Gastroesophageal sphincter (tissue), 4 donors: Measurements from ENCODE around the gene TMC1. TPM values are rescaled to one million over a fixed set of nuclear protein-coding genes. Genes with fewer than 3 reads are reported as not detected.
"Not testable (repeated sequence)": the region's sequence is repeated elsewhere in the genome, so short reads cannot be mapped to it uniquely, and the experiment has no call there.

Experiments
- ATAC-seq: fragments of 150-250 bp; one replicate; pipeline ENCODE4 v1.9.1; 2016; ENCODE audit warnings: mild to moderate bottlenecking, moderate library complexity
- H3K27ac ChIP-seq, 4 donors: fragments of 200-600 bp; sonication (generic) in 3 of 4; 1 replicate in 3 of 4; 2 replicates in 1 of 4; pipeline ENCODE4 v1.5.1; 2016 to 2019
- H3K27me3 ChIP-seq: fragments of 200-600 bp; sonication (generic); one replicate; pipeline ENCODE4 v1.5.1; 2019
- H3K36me3 ChIP-seq, 2 donors: fragments of 200-600 bp; sonication (generic); one replicate each; pipeline ENCODE4 v1.5.1; 2019; ENCODE audit warnings: control low read depth in 1 of 2
- H3K4me1 ChIP-seq, 3 donors: fragments of 200-600 bp; sonication (generic); 1 replicate in 2 of 3; 2 replicates in 1 of 3; pipeline ENCODE4 v1.5.1; 2016 to 2019; ENCODE audit warnings: control low read depth in 2 of 3
- H3K4me3 ChIP-seq, 2 donors: fragments of 200-600 bp; sonication (generic); one replicate each; pipeline ENCODE4 v1.5.1; 2019; ENCODE audit warnings: mild to moderate bottlenecking in 1 of 2, moderate library complexity in 1 of 2
- H3K9me3 ChIP-seq, 3 donors: fragments of 200-600 bp; sonication (generic); one replicate each; pipeline ENCODE4 v1.5.1; 2017 to 2019; ENCODE audit warnings: control low read depth in 2 of 3
- EP300 ChIP-seq: sonication (generic); formaldehyde crosslinking; IDR thresholded peaks from one replicate; pipeline ENCODE4 v1.6.1; 2017; ENCODE audit warnings: antibody characterized with exemption, mild to moderate bottlenecking
- POLR2A ChIP-seq, 2 donors: fragments of 450-650 bp; IDR thresholded peaks; one replicate each; pipeline ENCODE4 v1.6.1; 2017; ENCODE audit warnings: antibody characterized with exemption in 2 of 2, mild to moderate bottlenecking in 2 of 2, moderate library complexity in 1 of 2
- POLR2AphosphoS5 ChIP-seq: sonication (generic); formaldehyde crosslinking; IDR thresholded peaks from one replicate; pipeline ENCODE4 v1.6.1; 2017; ENCODE audit warnings: antibody characterized with exemption
- WGBS, 2 donors: methylation state at CpG; one replicate each; pipeline ENCODE4 v1.1.5; 2018; ENCODE audit warnings: low coverage in 1 of 2; 5-methylcytosine and 5-hydroxymethylcytosine counted together
- total RNA-seq, 4 donors: library from RNA; depleted of rRNA; stranded (reverse); fragments of >200 nt; gene quantifications; one replicate each; pipeline ENCODE4 v1.1.0, GENCODE V29; 2016
- TF ChIP-seq, protein P1 (sequence below), 4 experiments: fragments of 200-600 bp in 2 of 4; fragments of 450-650 bp in 2 of 4; sonication (generic) in 1 of 4; IDR thresholded peaks; one replicate each; pipeline ENCODE4 v1.5.1; 2017 to 2019; ENCODE audit warnings: antibody characterized with exemption in 4 of 4, mild to moderate bottlenecking in 2 of 4, moderate library complexity in 2 of 4

TMC1 gene
- total RNA-seq, 4 donors from 2014 or later: not detected

GRCh38 chr9:72856972-72857623, 335.7 kb downstream of the TMC1 start:
- Histone ChIP-seq H3K27ac (peak overlapping the region in 1 of 4 donors; percentile 7), H3K4me1 (peaks cover 2 to 19% (median 4%) of the 10 kb centered on the region in 3 donors), H3K4me3 (no peak overlapping the region), H3K27me3 (no peaks in the 10 kb centered on the region), H3K9me3 (no peaks in the 10 kb centered on the region), H3K36me3 (no peaks in the 10 kb centered on the region)
- WGBS, 2 donors: 48 to 58% methylated on average over 8 of the region's 8 CpGs
- ATAC-seq: peak; percentile 65
- TF ChIP-seq EP300: no peak
- TF ChIP-seq, protein P1, sequence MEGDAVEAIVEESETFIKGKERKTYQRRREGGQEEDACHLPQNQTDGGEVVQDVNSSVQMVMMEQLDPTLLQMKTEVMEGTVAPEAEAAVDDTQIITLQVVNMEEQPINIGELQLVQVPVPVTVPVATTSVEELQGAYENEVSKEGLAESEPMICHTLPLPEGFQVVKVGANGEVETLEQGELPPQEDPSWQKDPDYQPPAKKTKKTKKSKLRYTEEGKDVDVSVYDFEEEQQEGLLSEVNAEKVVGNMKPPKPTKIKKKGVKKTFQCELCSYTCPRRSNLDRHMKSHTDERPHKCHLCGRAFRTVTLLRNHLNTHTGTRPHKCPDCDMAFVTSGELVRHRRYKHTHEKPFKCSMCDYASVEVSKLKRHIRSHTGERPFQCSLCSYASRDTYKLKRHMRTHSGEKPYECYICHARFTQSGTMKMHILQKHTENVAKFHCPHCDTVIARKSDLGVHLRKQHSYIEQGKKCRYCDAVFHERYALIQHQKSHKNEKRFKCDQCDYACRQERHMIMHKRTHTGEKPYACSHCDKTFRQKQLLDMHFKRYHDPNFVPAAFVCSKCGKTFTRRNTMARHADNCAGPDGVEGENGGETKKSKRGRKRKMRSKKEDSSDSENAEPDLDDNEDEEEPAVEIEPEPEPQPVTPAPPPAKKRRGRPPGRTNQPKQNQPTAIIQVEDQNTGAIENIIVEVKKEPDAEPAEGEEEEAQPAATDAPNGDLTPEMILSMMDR (IDR thresholded peaks at IDR 0.05): peak; percentile 52 to 82 (median 72)

DNA sequence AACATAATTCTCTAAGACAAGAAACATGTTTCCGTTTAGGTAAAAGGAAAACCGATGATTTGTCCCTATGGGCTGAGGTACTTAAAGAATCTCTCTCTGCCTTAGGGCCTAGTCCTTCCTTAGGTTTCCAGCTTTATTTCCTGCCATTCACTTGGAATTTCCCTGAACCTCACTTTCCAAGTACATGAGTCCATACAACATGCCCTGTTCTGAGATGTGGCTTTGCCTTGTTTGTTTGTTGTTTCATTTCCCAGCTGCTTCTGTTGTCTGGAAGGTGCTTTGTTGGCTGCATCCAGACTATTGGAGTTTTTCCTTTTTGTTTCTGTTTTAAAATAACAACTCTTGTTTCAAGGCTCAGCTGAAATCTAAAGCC, 336.2 kb downstream of the TMC1 start:
- Histone ChIP-seq H3K4me1 (peaks cover 2 to 19% (median 4%) of the 10 kb centered on the region in 3 donors), H3K27ac (peak overlapping the region in 1 of 4 donors; percentile 7), H3K36me3 (no peaks in the 10 kb centered on the region), H3K9me3 (no peaks in the 10 kb centered on the region), H3K4me3 (no peak overlapping the region), H3K27me3 (no peaks in the 10 kb centered on the region)
- TF ChIP-seq POLR2A (IDR thresholded peaks at IDR 0.05): no peak
- TF ChIP-seq, protein P1 (IDR thresholded peaks at IDR 0.05): no peak
- TF ChIP-seq EP300: no peak
- TF ChIP-seq POLR2AphosphoS5: no peak
- WGBS, 2 donors: 87 to 94% methylated on average over 2 of the region's 2 CpGs
- ATAC-seq: no peak

GRCh38 chr9:72858089-72858912, 336.9 kb downstream of the TMC1 start:
- H3K27ac ChIP-seq: peak overlapping the region in 1 of 4 donors; percentile 7
- no peak for ATAC-seq
- 36 to 56% methylated on average over 3 to 4 of the region's 5 CpGs for WGBS, 2 donors

DNA sequence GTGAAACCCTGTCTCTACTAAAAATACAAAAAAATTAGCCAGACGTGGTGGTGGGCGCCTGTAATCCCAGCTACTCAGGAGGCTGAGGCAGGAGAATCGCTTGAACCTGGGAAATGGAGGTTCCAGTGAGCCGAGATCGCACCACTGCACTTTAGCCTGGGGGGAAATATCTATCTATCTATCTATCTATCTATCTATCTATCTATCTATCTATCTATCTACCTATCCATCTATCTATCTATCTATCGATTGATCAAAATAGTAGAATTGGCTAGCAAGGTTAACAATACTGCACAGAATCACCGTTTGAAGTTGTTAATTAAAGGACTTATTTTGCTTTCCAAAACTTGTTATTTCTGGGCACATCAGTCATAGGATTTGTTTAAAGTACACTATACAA, 341.4 kb downstream of the TMC1 start:
- H3K4me3 ChIP-seq, H3K4me1 ChIP-seq, H3K9me3 ChIP-seq, H3K27ac ChIP-seq, ATAC-seq, H3K27me3 ChIP-seq, H3K36me3 ChIP-seq: not testable (repeated sequence)
- WGBS, 2 donors: 80 to 88% methylated on average over 4 to 7 of the region's 7 CpGs

More at GRCh38 chr9:72858089-72858912, 336.9 kb downstream of the TMC1 start:
- no peaks in the 10 kb centered on the region for H3K36me3 ChIP-seq
- H3K27me3 ChIP-seq: no peaks in the 10 kb centered on the region
- H3K4me3 ChIP-seq: no peak overlapping the region
- no peaks in the 10 kb centered on the region for H3K9me3 ChIP-seq
- peaks cover 2 to 19% (median 4%) of the 10 kb centered on the region in 3 donors for H3K4me1 ChIP-seq
- TF ChIP-seq POLR2AphosphoS5 (no peak), POLR2A (IDR thresholded peaks at IDR 0.05) (no peak), EP300 (no peak)
- TF ChIP-seq, protein P1 (IDR thresholded peaks at IDR 0.05): no peak

- TF ChIP-seq POLR2A (IDR thresholded peaks at IDR 0.05) (no peak), EP300 (no peak), POLR2AphosphoS5 (no peak)
- Histone ChIP-seq H3K4me3 (no peak overlapping the region), H3K36me3 (no peaks in the 10 kb centered on the region), H3K27me3 (no peaks in the 10 kb centered on the region), H3K9me3 (no peaks in the 10 kb centered on the region), H3K27ac (no peak overlapping the region), H3K4me1 (peaks cover 0 to 2% (median 0%) of the 10 kb centered on the region in 3 donors)
- ATAC-seq: no peak
- 44 to 62% methylated on average over 4 of the region's 4 CpGs for WGBS, 2 donors
Measured at GRCh38 chr9:72863456-72864094, 342.2 kb downstream of the TMC1 start.
